Ectodermal cell (in vitro differentiated cells): ENCODE measurements around the gene SRM.
"Not testable (repeated sequence)": the region's sequence is repeated elsewhere in the genome, so short reads cannot be mapped to it uniquely, and the experiment has no call there.

Experiments
- H3K27ac ChIP-seq: 2 replicates; pipeline ENCODE4 v1.7.0; 2013; ENCODE audit warnings: mild to moderate bottlenecking, low read depth, low read length; ENCODE audit not compliant: insufficient read depth, poor library complexity, severe bottlenecking
- H3K27me3 ChIP-seq: 2 replicates; pipeline ENCODE4 v1.7.0; 2013; ENCODE audit warnings: mild to moderate bottlenecking, low read length; ENCODE audit not compliant: insufficient read depth, control insufficient read depth, poor library complexity, severe bottlenecking
- H3K36me3 ChIP-seq: one replicate; pipeline ENCODE4 v1.7.0; 2013; ENCODE audit warnings: low read length; ENCODE audit not compliant: control insufficient read depth, insufficient read depth
- H3K4me1 ChIP-seq: one replicate; pipeline ENCODE4 v1.7.0; 2013; ENCODE audit warnings: low read length; ENCODE audit not compliant: control insufficient read depth, insufficient read depth
- H3K4me3 ChIP-seq: 2 replicates; pipeline ENCODE4 v1.7.0; 2013; ENCODE audit warnings: low read depth, low read length, control low read depth; ENCODE audit not compliant: insufficient read depth
- H3K9me3 ChIP-seq: 2 replicates; pipeline ENCODE4 v1.7.0; 2013; ENCODE audit warnings: mild to moderate bottlenecking, low read length, moderate library complexity; ENCODE audit not compliant: control insufficient read depth
- WGBS, 2 experiments: methylation state at CpG; one replicate each; pipeline ENCODE4 v1.1.7; 2013; ENCODE audit warnings: missing lambda C conversion rate in 2 of 2; 5-methylcytosine and 5-hydroxymethylcytosine counted together

The SRM gene

DNA sequence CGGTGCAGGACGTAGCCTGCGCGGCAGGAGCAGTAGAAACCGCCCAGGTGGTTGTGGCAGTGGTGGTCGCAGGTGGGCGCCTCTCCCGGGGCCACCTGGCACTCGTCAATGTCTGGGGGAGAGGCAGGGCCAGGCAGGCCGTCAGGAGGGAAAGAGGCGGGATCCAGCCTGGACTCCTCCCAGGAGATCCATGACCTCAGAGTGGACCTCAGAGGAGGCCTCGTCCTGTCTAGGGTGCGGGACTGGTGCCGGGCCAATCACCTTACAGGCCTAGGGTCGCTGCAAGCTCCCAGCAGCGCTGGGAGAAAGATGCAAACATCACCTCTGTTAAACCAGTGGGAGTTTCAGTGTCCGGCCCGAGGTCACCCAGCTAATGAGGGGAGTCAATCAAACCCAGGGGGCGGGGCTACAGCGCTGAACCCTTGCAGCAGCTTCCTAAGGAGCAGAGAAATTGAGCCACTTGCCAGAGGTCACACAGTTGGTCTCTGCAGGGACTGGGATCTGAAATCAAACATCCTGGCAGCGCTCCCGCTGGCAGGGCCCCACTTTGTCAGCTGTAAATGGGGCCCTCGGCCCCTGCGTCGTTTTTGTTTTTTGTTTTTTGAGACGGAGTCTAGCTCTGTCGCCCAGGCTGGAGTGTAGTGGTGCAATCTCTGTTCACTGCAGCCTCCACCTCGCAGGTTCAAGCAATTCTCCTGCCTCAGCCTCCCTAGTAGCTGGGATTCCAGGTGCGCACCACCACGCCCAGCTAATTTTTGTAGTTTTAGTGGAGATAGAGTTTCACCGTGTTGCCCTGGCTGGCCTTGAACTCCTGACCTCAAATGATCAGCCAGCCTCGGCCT is 14.2 kb downstream of the SRM start:
- no peaks in the 10 kb centered on the region for H3K27me3 ChIP-seq
- H3K4me1 ChIP-seq = no peaks in the 10 kb centered on the region
- no peak overlapping the region for H3K27ac ChIP-seq
- H3K36me3 ChIP-seq = no peaks in the 10 kb centered on the region
- no peaks in the 10 kb centered on the region for H3K9me3 ChIP-seq
- WGBS, 2 experiments = 72% methylated on average over 32 of the region's 32 CpGs
- H3K4me3 ChIP-seq = no peak overlapping the region

DNA sequence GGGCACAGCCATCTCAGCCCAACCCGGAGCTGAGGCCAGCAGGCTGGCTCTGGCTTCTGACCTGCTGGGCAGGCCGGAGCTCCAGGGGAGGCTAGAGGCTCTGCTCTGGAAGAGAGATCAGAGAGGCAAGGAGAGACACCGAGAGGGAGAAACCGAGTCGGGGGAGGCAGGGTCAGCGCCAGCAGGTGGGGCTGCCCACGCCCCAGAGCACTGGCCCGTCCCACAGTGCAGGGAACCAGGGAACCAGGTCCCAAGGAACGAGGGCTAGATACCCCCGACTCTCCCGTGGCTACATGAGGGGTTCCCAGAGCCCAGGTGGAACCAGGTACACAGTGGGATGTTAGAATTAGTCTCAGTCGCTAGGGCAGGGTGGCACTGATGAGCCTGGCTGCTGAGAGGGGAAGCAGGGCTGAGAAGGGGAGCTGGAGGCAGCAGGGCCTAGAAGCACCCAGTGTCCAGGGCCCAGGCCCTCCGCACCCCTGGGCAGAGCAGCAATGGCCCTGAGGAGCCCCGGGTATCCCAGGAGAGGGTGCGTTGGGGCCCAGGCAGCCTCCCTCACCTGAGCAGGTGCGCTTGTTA is 14.9 kb downstream of the SRM start:
- Histone ChIP-seq H3K27ac (no peak overlapping the region), H3K36me3 (no peaks in the 10 kb centered on the region), H3K9me3 (no peaks in the 10 kb centered on the region), H3K27me3 (no peaks in the 10 kb centered on the region), H3K4me1 (no peaks in the 10 kb centered on the region), H3K4me3 (no peak overlapping the region)
- WGBS, 2 experiments = 92% methylated on average over 16 of the region's 16 CpGs

DNA sequence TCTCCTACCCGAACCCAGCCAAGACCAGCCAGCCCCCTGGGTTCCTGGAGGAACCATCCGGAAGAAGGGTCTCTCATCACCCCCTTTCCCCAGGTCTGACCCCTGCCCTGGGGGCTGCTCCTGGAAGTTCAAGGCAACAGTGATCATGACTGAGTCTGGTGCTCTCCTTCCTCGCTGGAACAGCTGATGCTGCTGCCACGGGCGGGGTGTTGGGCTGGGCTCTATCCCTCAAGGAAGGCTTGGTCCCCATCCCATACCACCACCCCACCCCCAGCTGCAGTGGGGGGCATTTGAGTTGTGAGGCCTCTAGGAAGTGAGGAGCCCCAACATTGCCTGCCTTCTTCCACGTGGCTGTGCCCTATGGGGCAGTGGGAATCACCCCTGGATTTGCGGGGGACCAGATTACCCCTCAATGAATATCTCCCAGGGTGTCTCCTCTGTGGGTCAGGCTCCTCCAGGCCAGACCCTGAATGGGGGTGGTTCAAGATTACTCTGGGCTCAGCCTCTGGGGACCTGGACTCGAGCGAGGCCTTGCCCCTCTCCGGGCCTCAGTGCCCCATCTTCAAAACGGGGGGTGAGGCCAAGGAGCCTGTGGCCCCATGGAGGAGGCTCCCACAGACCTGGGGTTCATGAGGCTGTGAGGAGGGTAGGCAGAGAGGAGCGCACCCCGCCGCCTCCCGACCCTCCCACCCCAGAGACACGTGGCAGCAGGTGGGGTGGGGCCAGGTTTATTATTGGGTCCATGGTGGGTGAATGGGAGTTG is 15.6 kb downstream of the SRM start:
- H3K9me3 ChIP-seq = no peaks in the 10 kb centered on the region
- H3K27me3 ChIP-seq = no peaks in the 10 kb centered on the region
- no peak overlapping the region for H3K4me3 ChIP-seq
- 89 to 90% methylated on average over 16 of the region's 16 CpGs for WGBS, 2 experiments
- H3K4me1 ChIP-seq = no peaks in the 10 kb centered on the region
- no peak overlapping the region for H3K27ac ChIP-seq
- H3K36me3 ChIP-seq = no peaks in the 10 kb centered on the region

- WGBS, 2 experiments = 88 to 90% methylated on average over 19 of the region's 19 CpGs
- Histone ChIP-seq H3K27ac (no peak overlapping the region), H3K36me3 (no peaks in the 10 kb centered on the region), H3K4me3 (no peak overlapping the region), H3K9me3 (no peaks in the 10 kb centered on the region), H3K4me1 (no peaks in the 10 kb centered on the region), H3K27me3 (peaks cover 4% of the 10 kb centered on the region)
Observed at GRCh38 chr1:11042995-11043874, 16.6 kb downstream of the SRM start.

GRCh38 chr1:11042065-11042464 is 17.8 kb downstream of the SRM start:
- no peaks in the 10 kb centered on the region for H3K36me3 ChIP-seq
- H3K27me3 ChIP-seq = peaks cover 7% of the 10 kb centered on the region
- H3K27ac ChIP-seq = no peak overlapping the region
- no peaks in the 10 kb centered on the region for H3K9me3 ChIP-seq
- no peaks in the 10 kb centered on the region for H3K4me1 ChIP-seq
- 80% methylated on average over 3 of the region's 3 CpGs for WGBS, 2 experiments
- no peak overlapping the region for H3K4me3 ChIP-seq

DNA sequence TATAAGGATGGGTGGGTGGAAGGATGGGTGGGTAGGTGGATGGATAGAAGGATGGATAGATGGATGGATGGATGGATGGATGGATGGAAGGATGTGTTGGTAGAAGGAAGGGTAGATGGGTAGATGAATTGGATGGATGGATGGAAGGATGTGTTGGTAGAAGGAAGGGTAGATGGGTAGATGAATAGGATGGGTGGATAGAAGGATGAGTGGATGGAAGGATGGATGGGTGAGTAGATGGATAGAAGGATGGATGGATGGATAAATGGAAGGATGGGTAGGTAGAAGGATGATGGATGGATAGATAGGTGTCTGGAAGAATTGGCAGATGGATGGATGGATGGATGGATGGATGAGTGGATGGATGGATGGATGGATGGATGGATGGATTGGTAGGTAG is 18.8 kb downstream of the SRM start:
- Histone ChIP-seq H3K4me3 (no peak overlapping the region), H3K4me1 (no peaks in the 10 kb centered on the region), H3K36me3 (no peaks in the 10 kb centered on the region), H3K9me3 (no peaks in the 10 kb centered on the region), H3K27ac (no peak overlapping the region), H3K27me3 (peaks cover 7% of the 10 kb centered on the region)

- H3K4me3 ChIP-seq, H3K4me1 ChIP-seq, H3K27me3 ChIP-seq, H3K36me3 ChIP-seq, H3K9me3 ChIP-seq, H3K27ac ChIP-seq: not testable (repeated sequence)
- 86 to 93% methylated on average over 7 of the region's 7 CpGs for WGBS, 2 experiments
Observed at GRCh38 chr1:11040105-11040429, 19.8 kb downstream of the SRM start.

GRCh38 chr1:11039351-11040104 is 20.3 kb downstream of the SRM start:
- H3K27me3 ChIP-seq = peaks cover 7% of the 10 kb centered on the region
- no peaks in the 10 kb centered on the region for H3K9me3 ChIP-seq
- WGBS, 2 experiments = 79% methylated on average over 2 of the region's 2 CpGs
- H3K4me3 ChIP-seq = no peak overlapping the region
- no peaks in the 10 kb centered on the region for H3K4me1 ChIP-seq
- H3K36me3 ChIP-seq = no peaks in the 10 kb centered on the region
- no peak overlapping the region for H3K27ac ChIP-seq

DNA sequence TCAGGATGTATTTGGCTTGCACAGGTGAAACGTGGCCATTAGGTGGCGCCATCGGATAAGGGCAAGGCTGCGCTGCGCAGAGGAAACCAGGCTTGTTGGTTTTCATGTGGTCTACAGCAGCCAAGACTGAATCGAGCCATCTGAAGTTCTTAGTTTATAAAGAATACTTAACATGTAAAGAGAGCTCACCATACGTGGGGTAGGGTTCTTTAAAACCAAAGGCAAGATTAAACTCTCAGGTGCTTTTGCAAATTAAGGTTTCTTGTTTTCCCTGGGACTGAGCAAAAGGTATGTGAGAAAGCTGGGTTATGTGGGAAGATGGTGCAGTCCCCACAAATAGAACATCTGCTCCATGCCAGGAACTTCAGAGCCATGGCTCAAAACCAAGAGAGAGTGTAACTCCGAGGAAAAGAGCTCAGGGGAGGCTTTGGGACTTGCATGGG is 22.1 kb downstream of the SRM start:
- no peak overlapping the region for H3K27ac ChIP-seq
- 1 to 10% methylated on average over 7 to 8 of the region's 8 CpGs for WGBS, 2 experiments
- H3K4me3 ChIP-seq = no peak overlapping the region
- no peaks in the 10 kb centered on the region for H3K4me1 ChIP-seq
- H3K27me3 ChIP-seq = peaks cover 7% of the 10 kb centered on the region
- H3K9me3 ChIP-seq = no peaks in the 10 kb centered on the region
- no peaks in the 10 kb centered on the region for H3K36me3 ChIP-seq
